SK-N-MC (cell line): ENCODE data around the gene CTNNA1.
A peak's percentile ranks its signal among the peaks of the same experiment; 100 is the strongest.
"Not testable (repeated sequence)": the region's sequence is repeated elsewhere in the genome, so short reads cannot be mapped to it uniquely, and the experiment has no call there.

Experiments
- DNase-seq: peaks from one replicate; pipeline ENCODE4 v3.0.0-alpha.2; 2011; ENCODE audit warnings: low read depth, low spot score
- H3K27ac ChIP-seq: fragments of 200-600 bp; sonication (generic); 2 replicates; pipeline ENCODE4 v1.5.1; 2016; ENCODE audit warnings: mixed run types
- H3K36me3 ChIP-seq: fragments of 200-600 bp; sonication (generic); 2 replicates; pipeline ENCODE4 v1.6.1; 2017; ENCODE audit warnings: antibody characterized with exemption, low read length, mixed read lengths; ENCODE audit not compliant: insufficient read depth
- H3K4me3 ChIP-seq: fragments of 200-600 bp; sonication (generic); 2 replicates; pipeline ENCODE4 v1.5.1; 2016
- H3K9ac ChIP-seq: fragments of 200-600 bp; sonication (generic); 2 replicates; pipeline ENCODE4 v1.8.0; 2017; ENCODE audit warnings: mixed run types, mixed read lengths; ENCODE audit not compliant: insufficient read length
- H3K9me3 ChIP-seq: fragments of 200-600 bp; sonication (generic); 2 replicates; pipeline ENCODE4 v1.6.1; 2017; ENCODE audit warnings: low read depth, mild to moderate bottlenecking, antibody characterized with exemption, low read length, moderate library complexity, mixed read lengths
- EZH2 ChIP-seq: fragments of 200-600 bp; sonication (generic); IDR thresholded peaks from one replicate; pipeline ENCODE4 v1.6.1; 2017; ENCODE audit warnings: antibody characterized with exemption
- FOXP2 ChIP-seq: optimal IDR thresholded peaks from 2 replicates; pipeline ENCODE3; 2011; ENCODE audit warnings: mild to moderate bottlenecking, moderate library complexity; ENCODE audit not compliant: insufficient read depth; ENCODE audit errors: extremely low read length, control extremely low read depth
- POLR2AphosphoS5 ChIP-seq: IDR thresholded peaks from 2 replicates; pipeline ENCODE4 v1.6.1; 2012; ENCODE audit warnings: mild to moderate bottlenecking, low read depth, low read length, borderline replicate concordance

The CTNNA1 gene

DNA sequence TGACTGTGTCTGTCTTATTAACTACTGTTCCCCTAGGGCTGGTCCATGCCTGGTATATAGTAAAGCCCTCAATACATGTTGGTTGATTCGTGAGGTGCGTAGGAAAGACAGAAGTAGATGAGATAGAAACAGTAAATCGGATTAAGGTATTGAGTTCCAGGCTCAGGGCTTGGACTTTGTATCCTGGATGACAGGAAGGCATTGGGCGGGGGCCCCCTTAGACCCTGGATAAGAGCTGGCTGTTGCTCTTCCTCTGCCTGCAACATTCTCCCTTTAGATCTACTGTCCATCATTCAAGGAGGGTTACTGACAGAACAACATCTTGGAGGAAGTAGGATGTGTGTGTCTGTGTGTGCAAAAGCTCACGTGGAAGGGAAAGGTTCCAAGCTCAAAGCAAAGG, 31.2 kb upstream of the CTNNA1 start:
- Histone ChIP-seq H3K9ac (no peak overlapping the region), H3K4me3 (no peak overlapping the region), H3K36me3 (no peaks in the 10 kb centered on the region), H3K27ac (no peak overlapping the region), H3K9me3 (no peaks in the 10 kb centered on the region)
- DNase-seq = no peak
- no peak for TF ChIP-seq EZH2
- no peak for TF ChIP-seq POLR2AphosphoS5
- no peak for TF ChIP-seq FOXP2

DNA sequence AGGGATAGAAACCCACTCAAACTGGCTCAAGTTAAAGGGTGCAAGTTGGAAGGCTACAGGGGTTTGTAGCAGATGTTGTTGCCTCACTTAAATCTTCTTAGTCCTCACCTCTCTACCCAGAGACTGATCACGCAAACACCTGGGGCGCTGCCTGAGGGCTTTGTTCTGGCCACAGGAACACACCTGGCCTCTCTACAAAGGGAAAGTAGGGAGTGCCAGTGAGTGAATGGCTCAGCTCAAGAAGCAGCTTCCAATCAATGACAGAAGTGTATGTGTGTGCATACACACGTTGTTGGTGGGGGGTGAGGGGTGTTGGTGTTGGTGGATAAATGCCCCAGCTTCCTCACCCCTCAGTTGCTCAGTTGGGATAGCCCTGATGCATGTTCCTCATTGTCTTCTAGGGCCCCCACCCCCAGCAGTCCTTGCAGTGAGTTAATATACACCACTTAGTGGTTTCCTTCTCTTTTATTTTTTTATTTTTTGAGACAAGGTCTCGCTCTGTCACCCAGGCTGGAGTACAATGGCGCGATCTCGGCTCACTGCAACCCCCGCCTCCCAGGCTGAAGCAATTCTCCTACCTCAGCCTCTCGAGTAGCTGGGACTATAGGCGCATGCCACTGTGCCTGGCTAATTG, 30.6 kb upstream of the CTNNA1 start:
- Histone ChIP-seq H3K36me3 (no peaks in the 10 kb centered on the region), H3K9ac (no peak overlapping the region), H3K27ac (no peak overlapping the region), H3K4me3 (no peak overlapping the region), H3K9me3 (no peaks in the 10 kb centered on the region)
- no peak for DNase-seq
- TF ChIP-seq POLR2AphosphoS5 = no peak
- TF ChIP-seq FOXP2 = no peak
- no peak for TF ChIP-seq EZH2

DNA sequence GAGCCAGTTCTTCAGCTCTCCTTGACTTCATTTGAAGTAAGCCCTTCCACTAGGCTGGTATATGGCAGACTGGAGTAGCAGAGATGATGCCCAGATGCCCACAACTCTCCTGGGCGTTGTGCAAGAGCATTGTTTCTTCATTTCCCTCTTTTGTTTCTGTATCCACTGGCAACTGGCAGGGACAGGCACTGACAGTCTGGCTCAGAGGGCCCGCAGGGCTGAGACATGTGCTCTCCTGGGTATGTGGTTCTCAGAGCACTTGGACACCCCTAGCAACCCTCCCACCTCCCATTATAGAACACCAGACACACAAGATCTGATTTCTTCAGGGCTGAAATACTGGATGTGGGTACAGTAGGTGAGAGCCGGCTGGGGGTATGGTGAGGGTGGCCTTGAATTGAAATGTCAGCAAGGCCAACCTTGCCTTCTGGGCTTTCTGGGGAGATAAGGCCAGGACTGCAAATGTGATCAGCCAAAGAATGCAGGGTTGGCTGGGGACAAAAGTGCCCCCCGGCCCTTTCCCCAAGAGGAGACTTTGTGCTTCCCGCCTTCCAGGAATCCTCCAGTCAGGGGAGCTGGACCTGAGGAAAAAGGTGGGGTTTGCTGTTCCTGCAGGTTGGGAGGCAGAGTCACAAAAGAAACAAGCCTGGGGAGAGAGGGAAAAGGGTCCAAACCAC, 28.6 kb upstream of the CTNNA1 start:
- H3K36me3 ChIP-seq = no peaks in the 10 kb centered on the region
- no peak overlapping the region for H3K9ac ChIP-seq
- DNase-seq = no peak
- H3K27ac ChIP-seq = peak overlapping the region; percentile 78
- no peak for TF ChIP-seq POLR2AphosphoS5
- no peak for TF ChIP-seq FOXP2
- TF ChIP-seq EZH2 = no peak
- peak overlapping the region; percentile 51; the same call in 1 of the 2 replicates for H3K4me3 ChIP-seq
- H3K9me3 ChIP-seq = no peaks in the 10 kb centered on the region

DNA sequence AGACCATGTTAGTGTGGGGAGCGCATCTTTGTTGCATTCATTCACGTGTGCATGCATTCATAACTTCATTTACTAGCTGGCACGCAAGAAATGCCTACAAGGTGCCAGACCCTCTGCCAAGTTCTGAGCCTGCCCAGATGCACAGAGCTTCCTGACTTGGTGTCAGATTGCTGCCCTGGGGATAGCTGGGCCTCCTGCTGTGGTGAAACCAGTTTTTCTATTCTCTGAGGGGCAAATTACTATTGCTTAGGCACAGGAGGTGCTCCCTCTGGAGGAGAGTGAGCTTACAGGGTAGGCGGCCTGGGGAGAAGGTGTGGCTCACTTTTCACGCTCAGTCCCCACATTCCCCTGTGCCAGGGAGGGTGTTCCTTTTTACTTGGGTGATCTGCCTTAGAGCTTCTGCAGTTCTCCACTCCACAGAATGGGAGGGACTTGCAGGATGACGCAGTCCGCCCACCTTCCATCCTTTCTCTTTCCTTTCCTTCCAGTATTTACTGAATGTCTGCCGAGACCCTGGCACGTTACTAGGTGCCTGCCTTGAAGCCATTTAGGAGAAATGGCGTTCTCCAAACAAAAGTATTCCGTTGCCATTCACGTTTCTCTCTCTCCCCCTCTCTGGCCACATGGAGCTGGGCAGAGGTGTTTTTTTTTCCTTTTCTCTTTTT, 27.9 kb upstream of the CTNNA1 start:
- peak overlapping the region; percentile 51 for H3K4me3 ChIP-seq
- peak overlapping the region; percentile 90 for H3K27ac ChIP-seq
- TF ChIP-seq EZH2 (no peak), POLR2AphosphoS5 (peak; percentile 74)
- DNase-seq = peak; percentile 84
- peak overlapping the region; percentile 40 for H3K9ac ChIP-seq
- no peaks in the 10 kb centered on the region for H3K36me3 ChIP-seq
- no peaks in the 10 kb centered on the region for H3K9me3 ChIP-seq

DNA sequence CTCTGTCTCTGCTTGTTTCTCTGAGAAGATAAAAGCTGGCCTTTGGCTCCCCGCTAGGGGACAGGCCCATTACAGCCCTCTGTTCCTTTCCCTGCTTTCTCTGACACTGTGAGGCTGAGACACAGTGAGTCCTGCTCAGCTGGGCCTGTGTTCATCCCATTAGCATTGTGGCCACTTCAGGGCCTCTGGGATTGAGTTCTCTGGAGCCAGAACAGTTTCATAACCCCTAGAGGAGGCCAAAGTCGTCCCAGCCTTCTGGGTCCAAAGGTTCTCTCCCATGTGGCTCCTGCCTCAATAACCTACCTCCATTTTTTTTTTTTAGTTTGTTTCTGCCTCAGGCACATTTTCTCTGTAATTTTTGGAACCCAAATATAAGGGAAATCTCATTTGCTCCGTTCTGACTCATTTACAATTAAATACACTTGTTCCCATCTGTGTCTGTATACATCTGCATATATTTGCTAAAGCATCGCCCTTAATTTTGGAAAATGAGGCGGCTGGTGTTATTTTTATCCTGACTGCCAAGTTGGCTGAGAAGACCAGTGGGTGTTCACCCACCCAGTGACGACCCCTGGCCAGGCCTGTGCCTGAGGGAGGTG, 27.3 kb upstream of the CTNNA1 start:
- TF ChIP-seq FOXP2 (no peak), POLR2AphosphoS5 (no peak), EZH2 (no peak)
- no peak for DNase-seq

DNA sequence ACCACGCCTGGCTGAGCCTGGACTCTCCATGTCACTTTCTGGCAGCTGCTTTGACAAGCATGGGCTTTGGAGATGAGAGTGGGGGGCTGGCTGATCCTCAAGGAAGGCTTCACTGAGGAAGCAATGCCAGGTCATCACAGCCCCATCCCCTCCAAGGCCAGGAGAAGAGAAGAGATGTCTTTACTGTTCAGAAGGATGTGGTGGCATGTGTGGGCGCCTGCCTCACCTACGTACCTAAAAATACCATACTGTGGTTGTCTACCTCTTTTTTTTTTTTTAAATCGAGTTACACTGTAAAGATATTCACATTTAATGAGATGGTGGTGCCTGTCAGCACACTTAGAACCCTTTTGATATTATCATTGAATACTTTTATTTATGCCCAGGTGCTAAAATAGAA, 26.4 kb upstream of the CTNNA1 start:
- H3K4me3 ChIP-seq = no peak overlapping the region
- H3K9me3 ChIP-seq = no peaks in the 10 kb centered on the region
- TF ChIP-seq EZH2 = no peak
- TF ChIP-seq FOXP2 = no peak
- TF ChIP-seq POLR2AphosphoS5 = no peak
- H3K9ac ChIP-seq = no peak overlapping the region
- H3K36me3 ChIP-seq = no peaks in the 10 kb centered on the region
- DNase-seq = no peak
- H3K27ac ChIP-seq = no peak overlapping the region

More for the DNA sequence above, 27.3 kb upstream of the CTNNA1 start:
- peak overlapping the region; percentile 51 for H3K4me3 ChIP-seq
- H3K9ac ChIP-seq = peak overlapping the region; percentile 40
- no peaks in the 10 kb centered on the region for H3K9me3 ChIP-seq
- no peaks in the 10 kb centered on the region for H3K36me3 ChIP-seq
- H3K27ac ChIP-seq = peak overlapping the region; percentile 90

DNA sequence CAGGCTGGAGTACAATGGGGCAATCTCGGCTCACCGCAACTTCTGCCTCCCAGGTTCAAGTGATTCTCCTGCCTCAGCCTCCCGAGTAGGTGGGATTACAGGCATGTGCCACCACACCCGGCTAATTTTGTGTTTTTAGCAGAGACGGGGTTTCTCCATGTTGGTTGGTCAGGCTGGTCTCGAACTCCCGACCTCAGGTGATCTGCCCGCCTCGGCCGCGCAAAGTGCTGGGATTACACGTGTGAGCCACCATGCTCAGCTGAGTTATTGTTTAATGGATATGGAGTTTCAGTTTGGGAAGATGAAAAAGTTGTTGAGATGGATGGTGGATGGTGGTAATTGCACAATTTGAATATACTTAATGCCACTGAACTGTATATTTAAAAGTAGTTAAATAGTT, 22.7 kb upstream of the CTNNA1 start:
- DNase-seq, H3K9me3 ChIP-seq, H3K36me3 ChIP-seq, H3K4me3 ChIP-seq, H3K9ac ChIP-seq, H3K27ac ChIP-seq: not testable (repeated sequence)

DNA sequence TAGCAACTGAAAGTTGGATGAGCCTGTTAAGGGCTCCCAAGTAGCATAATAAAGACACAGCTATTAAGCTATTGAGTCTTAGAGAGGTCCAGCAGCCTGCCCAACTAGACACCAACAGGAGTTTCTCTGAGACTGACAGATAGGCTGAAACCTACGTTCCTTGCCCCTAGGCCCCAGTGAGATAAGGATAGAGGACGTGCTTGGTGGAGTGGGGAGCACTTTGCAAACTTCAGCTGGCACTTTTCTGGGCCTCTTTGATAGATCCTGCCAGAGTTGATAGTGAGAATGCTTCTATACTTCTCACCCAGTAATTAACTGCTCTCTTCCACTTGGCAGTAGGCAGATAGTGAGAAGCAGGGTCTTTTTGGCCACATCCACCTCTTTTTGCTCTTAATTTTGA, 20.8 kb upstream of the CTNNA1 start:
- no peaks in the 10 kb centered on the region for H3K36me3 ChIP-seq
- no peak overlapping the region for H3K9ac ChIP-seq
- H3K27ac ChIP-seq = no peak overlapping the region
- H3K4me3 ChIP-seq = no peak overlapping the region
- no peak for DNase-seq
- TF ChIP-seq POLR2AphosphoS5 (no peak), FOXP2 (no peak), EZH2 (no peak)
- no peaks in the 10 kb centered on the region for H3K9me3 ChIP-seq

DNA sequence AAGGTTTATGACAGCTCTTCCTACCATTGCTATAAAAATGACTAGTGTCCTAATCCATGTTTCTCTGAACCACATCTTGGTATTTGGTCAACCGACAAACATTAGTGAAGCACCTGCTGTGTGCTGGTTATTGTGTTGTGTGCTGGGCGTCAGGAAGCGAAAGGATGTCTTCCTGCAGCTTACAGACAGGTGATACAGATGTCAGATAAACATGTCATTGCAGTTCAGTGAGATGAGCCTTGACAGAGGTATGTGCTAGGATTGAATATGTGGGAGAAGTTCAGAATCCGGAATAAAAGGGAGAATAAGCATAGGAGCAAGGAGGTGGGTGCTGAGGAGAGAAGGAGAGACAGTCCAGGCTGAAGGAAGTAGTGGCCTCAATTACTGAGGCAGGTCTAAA, 20.3 kb upstream of the CTNNA1 start:
- Histone ChIP-seq H3K36me3 (no peaks in the 10 kb centered on the region), H3K27ac (no peak overlapping the region), H3K9me3 (no peaks in the 10 kb centered on the region), H3K4me3 (no peak overlapping the region), H3K9ac (no peak overlapping the region)
- DNase-seq = no peak
- TF ChIP-seq POLR2AphosphoS5 (no peak), FOXP2 (no peak), EZH2 (no peak)
